H1 (cell line): ENCODE data around the gene VCX2. TPM values are rescaled to one million over a fixed set of nuclear protein-coding genes. Genes with fewer than 3 reads are reported as not detected.
"Not testable (repeated sequence)": the region's sequence is repeated elsewhere in the genome, so short reads cannot be mapped to it uniquely, and the experiment has no call there.

Experiments used
- CTCF ChIA-PET: fragments of 300-600 bp; sonication (Branson Sonifier 250); formaldehyde crosslinking; loops from one replicate; lab custom pipeline; 2021; ENCODE audit not compliant: partially characterized antibody; lab: Charles Lee
- POLR2A ChIA-PET: fragments of 300-600 bp; sonication (Branson Sonifier 250); formaldehyde crosslinking; loops from one replicate; lab custom pipeline; 2021; ENCODE audit warnings: inconsistent platforms; ENCODE audit not compliant: partially characterized antibody; lab: Charles Lee
- DNase-seq, 2 experiments: peaks; one replicate each; pipeline versions ENCODE4 v3.0.0 to v3.0.0-alpha.2; 2010 to 2022; ENCODE audit warnings: low spot score in 2 of 2, low read depth in 1 of 2, mixed read lengths in 1 of 2
- FAIRE-seq: peaks from 2 replicates; lab custom pipeline; 2011; peaks lifted over from hg19 to GRCh38; lab: Jason Lieb, UNC
- H2AFZ ChIP-seq: 2 replicates; pipeline ENCODE4 v1.8.1; 2012; ENCODE audit warnings: low read length, inconsistent platforms
- H2AK5ac ChIP-seq: 2 replicates; pipeline ENCODE4 v1.6.1; 2013; ENCODE audit warnings: low read depth, low read length
- H2BK120ac ChIP-seq: replicated peaks from 2 replicates; pipeline ENCODE3; 2013; ENCODE audit warnings: low read depth, low read length, inconsistent platforms
- H2BK12ac ChIP-seq: 2 replicates; pipeline ENCODE4 v1.6.1; 2013; ENCODE audit warnings: low read depth, low read length
- H2BK15ac ChIP-seq: 2 replicates; pipeline ENCODE4 v1.6.1; 2013; ENCODE audit warnings: low read length
- H2BK20ac ChIP-seq: 2 replicates; pipeline ENCODE4 v1.6.1; 2013; ENCODE audit warnings: low read length
- H2BK5ac ChIP-seq: 2 replicates; pipeline ENCODE4 v1.6.1; 2013; ENCODE audit warnings: low read depth, low read length
- H3K14ac ChIP-seq: 2 replicates; pipeline ENCODE4 v1.6.1; 2013; ENCODE audit warnings: inconsistent platforms; ENCODE audit not compliant: insufficient read length
- H3K18ac ChIP-seq: 2 replicates; pipeline ENCODE4 v1.6.1; 2013; ENCODE audit warnings: low read length; ENCODE audit errors: extremely low read depth
- H3K23ac ChIP-seq: 2 replicates; pipeline ENCODE4 v1.6.1; 2013; ENCODE audit warnings: inconsistent platforms; ENCODE audit not compliant: insufficient read length
- H3K23me2 ChIP-seq: 2 replicates; pipeline ENCODE4 v1.6.1; 2013; ENCODE audit warnings: low read depth, low read length
- H3K27ac ChIP-seq: 2 replicates; pipeline ENCODE4 v1.6.1; 2011; ENCODE audit warnings: low read depth, low read length, inconsistent platforms
- H3K27me3 ChIP-seq, 4 experiments: replicated peaks in 1 of 4; 1 replicate in 1 of 4; 2 replicates in 3 of 4; pipeline versions ENCODE4 v1.6.1 to v1.8.1; 2011 to 2013; ENCODE audit warnings: low read length in 3 of 4, mild to moderate bottlenecking in 3 of 4, inconsistent platforms in 2 of 4, mixed read lengths in 2 of 4, moderate library complexity in 1 of 4; ENCODE audit not compliant: control insufficient read depth in 3 of 4, insufficient read depth in 3 of 4; ENCODE audit errors: extremely low read depth in 1 of 4
- H3K36me3 ChIP-seq, 4 experiments: 2 replicates each; pipeline versions ENCODE4 v1.6.1 to v1.8.1; 2011 to 2013; ENCODE audit warnings: mild to moderate bottlenecking in 4 of 4, low read length in 3 of 4, moderate library complexity in 2 of 4, control low read depth in 1 of 4, inconsistent platforms in 1 of 4; ENCODE audit not compliant: insufficient read depth in 4 of 4, control insufficient read depth in 2 of 4
- H3K4ac ChIP-seq: replicated peaks from 2 replicates; pipeline ENCODE3; 2013; ENCODE audit warnings: low read length, low read depth, mixed read lengths, inconsistent platforms; ENCODE audit not compliant: insufficient read length
- H3K4me1 ChIP-seq, 4 experiments: replicated peaks in 1 of 4; 1 replicate in 1 of 4; 2 replicates in 3 of 4; pipeline versions ENCODE4 v1.6.1 to v1.8.1; 2011 to 2013; ENCODE audit warnings: low read length in 3 of 4, inconsistent platforms in 2 of 4, mixed read lengths in 1 of 4; ENCODE audit not compliant: insufficient read depth in 4 of 4, control insufficient read depth in 3 of 4
- H3K4me2 ChIP-seq, 2 experiments: 2 replicates each; pipeline versions ENCODE4 v1.6.1 to v1.8.1; 2011 to 2013; ENCODE audit warnings: low read depth in 2 of 2, low read length in 2 of 2, control low read depth in 1 of 2, inconsistent platforms in 1 of 2, mild to moderate bottlenecking in 1 of 2; ENCODE audit not compliant: insufficient read depth in 1 of 2
- H3K4me3 ChIP-seq, 4 experiments: fragments of 200-600, 300-600 bp in 1 of 4; sonication (generic), shearing (Covaris generic), sonication (Bioruptor Twin) in 1 of 4; 2 replicates each; pipeline versions ENCODE4 v1.5.1 to v1.8.1; 2011 to 2016; ENCODE audit warnings: low read length in 4 of 4, low read depth in 3 of 4, control low read depth in 2 of 4, inconsistent platforms in 2 of 4, mild to moderate bottlenecking in 2 of 4, mixed read lengths in 1 of 4, moderate library complexity in 1 of 4; ENCODE audit not compliant: insufficient read depth in 2 of 4; ENCODE audit errors: extremely low read depth in 1 of 4
- H3K56ac ChIP-seq: replicated peaks from 2 replicates; pipeline ENCODE3; 2013; ENCODE audit warnings: low read depth, mild to moderate bottlenecking, mixed read lengths, low read length, inconsistent platforms; ENCODE audit not compliant: insufficient read length
- H3K79me1 ChIP-seq: 2 replicates; pipeline ENCODE4 v1.6.1; 2013; ENCODE audit warnings: low read depth, low read length, control low read depth
- H3K79me2 ChIP-seq, 2 experiments: 2 replicates each; pipeline versions ENCODE4 v1.6.1 to v1.8.1; 2012 to 2013; ENCODE audit warnings: low read length in 2 of 2, mild to moderate bottlenecking in 2 of 2, inconsistent platforms in 1 of 2; ENCODE audit not compliant: insufficient read depth in 2 of 2, control insufficient read depth in 1 of 2
- H3K9ac ChIP-seq, 4 experiments: replicated peaks in 1 of 4; 1 replicate in 1 of 4; 2 replicates in 3 of 4; pipeline versions ENCODE4 v1.6.1 to v1.8.1; 2011 to 2013; ENCODE audit warnings: low read depth in 3 of 4, low read length in 3 of 4, control low read depth in 2 of 4, mild to moderate bottlenecking in 2 of 4, moderate library complexity in 2 of 4, inconsistent platforms in 1 of 4; ENCODE audit errors: extremely low read depth in 1 of 4
- H3K9me3 ChIP-seq, 2 experiments: 2 replicates each; pipeline versions ENCODE4 v1.6.1 to v1.8.1; 2012 to 2013; ENCODE audit warnings: mild to moderate bottlenecking in 2 of 2, moderate library complexity in 2 of 2, control low read depth in 1 of 2, inconsistent platforms in 1 of 2, low read depth in 1 of 2, low read length in 1 of 2, mixed read lengths in 1 of 2; ENCODE audit not compliant: insufficient read depth in 2 of 2
- H4K20me1 ChIP-seq, 2 experiments: replicated peaks in 1 of 2; 2 replicates each; pipeline versions ENCODE3 to v1.8.1; 2011 to 2013; ENCODE audit warnings: inconsistent platforms in 2 of 2, low read length in 2 of 2, mild to moderate bottlenecking in 1 of 2; ENCODE audit not compliant: insufficient read depth in 2 of 2, control insufficient read depth in 1 of 2
- H4K5ac ChIP-seq: 2 replicates; pipeline ENCODE4 v1.6.1; 2013; ENCODE audit warnings: low read length, low read depth, mixed read lengths, inconsistent platforms; ENCODE audit not compliant: insufficient read length
- H4K8ac ChIP-seq: 2 replicates; pipeline ENCODE4 v1.8.0; 2013; ENCODE audit warnings: mild to moderate bottlenecking, moderate library complexity, low read length, inconsistent platforms; ENCODE audit not compliant: insufficient read depth; ENCODE audit errors: extremely low read depth
- H4K91ac ChIP-seq: replicated peaks from 2 replicates; pipeline ENCODE3; 2013; ENCODE audit warnings: low read length, mixed read lengths, inconsistent platforms; ENCODE audit not compliant: insufficient read length
- WGBS, 2 experiments: shearing (Covaris generic) in 1 of 2; methylation state at CpG; one replicate each; pipeline versions ENCODE4 v1.1.6 to v1.1.7; 2013 to 2015; ENCODE audit warnings: low lambda C conversion rate in 2 of 2, mixed read lengths in 2 of 2, inconsistent platforms in 1 of 2, low coverage in 1 of 2, missing lambda C conversion rate in 1 of 2; ENCODE audit not compliant: insufficient replicate concordance in 2 of 2, insufficient coverage in 1 of 2, insufficient read length in 1 of 2; ENCODE audit errors: extremely low coverage in 1 of 2, missing lambda C conversion rate in 1 of 2; 5-methylcytosine and 5-hydroxymethylcytosine counted together
- polyA plus RNA-seq, 7 experiments: library from polyadenylated mRNA; depleted of rRNA in 3 of 7; stranded (reverse) in 5 of 7; unstranded in 2 of 7; fragments of >200 nt in 5 of 7; fragments of 200-250 nt in 2 of 7; gene quantifications; 1 replicate in 5 of 7; 2 replicates in 1 of 7; 4 replicates in 1 of 7; pipeline versions ENCODE4 v1.2.1 to v1.2.3, GENCODE V29; 2011 to 2013; ENCODE audit warnings: missing spikeins in 2 of 7, mixed read lengths in 2 of 7
- total RNA-seq: library from RNA; stranded (reverse); fragmentation: NEBNext Ultra II Directional; extraction: Animal tissue kit (Norgen Biotek cat#: 25700); gene quantifications from 2 replicates; pipeline ENCODE4 v1.2.1, GENCODE V29; 2021

VCX2 gene
- total and polyA plus RNA-seq, 2 of the 8 experiments (the other 6 are each of a cell fraction or from before 2014, with no cell fraction given), result not detected

DNA sequence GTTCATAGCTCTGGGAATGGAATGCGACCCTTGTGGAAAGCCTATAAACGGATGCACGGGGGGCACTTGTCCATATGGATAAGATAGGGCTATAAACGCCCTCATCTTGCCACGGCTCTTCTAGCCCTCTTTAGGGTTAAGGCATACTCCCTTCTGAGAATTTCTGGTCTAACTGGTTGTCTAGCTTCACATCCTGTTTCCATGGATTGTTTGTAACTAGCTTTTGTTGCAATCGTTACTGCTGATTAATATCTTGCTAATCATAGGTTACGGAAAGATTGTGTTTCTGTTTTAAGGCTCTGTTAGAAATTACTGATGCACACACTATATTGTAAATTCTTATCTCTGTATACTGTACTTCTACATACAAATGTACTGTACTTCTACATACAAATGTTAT is 17.1 kb downstream of the VCX2 start:
- H2BK12ac ChIP-seq, H4K20me1 ChIP-seq, H2BK120ac ChIP-seq, DNase-seq, H4K5ac ChIP-seq, H4K91ac ChIP-seq, H2BK5ac ChIP-seq, H3K79me1 ChIP-seq, CTCF ChIA-PET, H2AFZ ChIP-seq, H4K8ac ChIP-seq, H3K79me2 ChIP-seq, H3K23ac ChIP-seq, FAIRE-seq, H2AK5ac ChIP-seq, H3K27ac ChIP-seq, H3K14ac ChIP-seq, H3K4me3 ChIP-seq, POLR2A ChIA-PET, H3K27me3 ChIP-seq, H3K56ac ChIP-seq, H2BK20ac ChIP-seq, H3K4me1 ChIP-seq, H2BK15ac ChIP-seq, H3K23me2 ChIP-seq, H3K9ac ChIP-seq, H3K18ac ChIP-seq, H3K9me3 ChIP-seq, H3K4me2 ChIP-seq, H3K4ac ChIP-seq, H3K36me3 ChIP-seq: not testable (repeated sequence)
- WGBS, 2 experiments, result 88% methylated on average over 3 of the region's 7 CpGs; no CpG with 5 or more reads in 1 of the 2 experiments
